Measurements from ENCODE around the gene MRPL22.
"Not testable (repeated sequence)": the region's sequence is repeated elsewhere in the genome, so short reads cannot be mapped to it uniquely, and the experiment has no call there.

MRPL22 gene

GRCh38 chr5:154943527-154943926 lies 2.7 kb downstream of the MRPL22 start:
- no peak for DNase-seq

- DNase-seq, result no peak
These were observed 3.8 kb downstream of the MRPL22 start for GRCh38 chr5:154944716-154945115.

- no peak for DNase-seq
These were observed 4.9 kb downstream of the MRPL22 start for GRCh38 chr5:154945695-154946301.

- no peak for DNase-seq
These were observed 6.9 kb downstream of the MRPL22 start for GRCh38 chr5:154947778-154948177.

GRCh38 chr5:154948313-154948712 lies 7.4 kb downstream of the MRPL22 start:
- no peak for DNase-seq

- no peak for DNase-seq
These were observed 8.9 kb downstream of the MRPL22 start for GRCh38 chr5:154949781-154950180.

- no peak for DNase-seq
These were observed 15.8 kb downstream of the MRPL22 start for GRCh38 chr5:154956712-154957111.

- no peak for DNase-seq
These were observed 21.6 kb downstream of the MRPL22 start for GRCh38 chr5:154962494-154962893.

GRCh38 chr5:154966081-154966841 lies 25.4 kb downstream of the MRPL22 start:
- DNase-seq, result no peak

GRCh38 chr5:154966874-154967273 lies 26.0 kb downstream of the MRPL22 start:
- DNase-seq, result no peak

- DNase-seq, result no peak
These were observed 26.6 kb downstream of the MRPL22 start for GRCh38 chr5:154967421-154968024.

- no peak for DNase-seq
These were observed 28.1 kb downstream of the MRPL22 start for GRCh38 chr5:154968953-154969352.

GRCh38 chr5:154970759-154971158 lies 29.9 kb downstream of the MRPL22 start:
- no peak for DNase-seq

GRCh38 chr5:154971501-154971900 lies 30.6 kb downstream of the MRPL22 start:
- no peak for DNase-seq

- no peak for DNase-seq
These were observed 31.7 kb downstream of the MRPL22 start for GRCh38 chr5:154972476-154973080.

GRCh38 chr5:154976082-154976481 lies 35.2 kb downstream of the MRPL22 start:
- not testable (repeated sequence) for DNase-seq

- DNase-seq, result no peak
These were observed 36.5 kb downstream of the MRPL22 start for GRCh38 chr5:154977409-154977808.

GRCh38 chr5:154978294-154978693 lies 37.4 kb downstream of the MRPL22 start:
- not testable (repeated sequence) for DNase-seq

- no peak for DNase-seq
These were observed 44.2 kb downstream of the MRPL22 start for GRCh38 chr5:154984946-154985516.

- DNase-seq, result no peak
These were observed 45.3 kb downstream of the MRPL22 start for GRCh38 chr5:154986151-154986550.

GRCh38 chr5:154989626-154990025 lies 48.8 kb downstream of the MRPL22 start:
- DNase-seq, result no peak

- DNase-seq, result no peak
These were observed 52.6 kb downstream of the MRPL22 start for GRCh38 chr5:154993461-154993860.

GRCh38 chr5:154995679-154996078 lies 54.8 kb downstream of the MRPL22 start:
- no peak for DNase-seq
